Sigmoid colon (tissue), 7 donors: ENCODE measurements around the gene CACNA1A. TPM values are rescaled to one million over a fixed set of nuclear protein-coding genes. Genes with fewer than 3 reads are reported as not detected.

ENCODE experiments used
- DNase-seq: peaks from one replicate; pipeline ENCODE4 v3.0.0-alpha.2; 2019
- H3K27ac ChIP-seq, 4 donors: fragments of 200-600 bp; sonication (generic); one replicate each; pipeline ENCODE4 v1.5.1; 2016 to 2019; ENCODE audit warnings: mild to moderate bottlenecking in 1 of 4
- H3K27me3 ChIP-seq, 3 donors: fragments of 200-600 bp; sonication (generic); one replicate each; pipeline ENCODE4 v1.5.1; 2019; ENCODE audit warnings: mild to moderate bottlenecking in 1 of 3
- H3K36me3 ChIP-seq, 4 donors: fragments of 200-600 bp; sonication (generic); one replicate each; pipeline ENCODE4 v1.5.1; 2016 to 2019
- H3K4me1 ChIP-seq, 4 donors: fragments of 200-600 bp; sonication (generic); one replicate each; pipeline ENCODE4 v1.5.1; 2017 to 2019
- H3K4me3 ChIP-seq, 4 donors: fragments of 200-600 bp; sonication (generic); one replicate each; pipeline ENCODE4 v1.5.1; 2017 to 2019; ENCODE audit warnings: mild to moderate bottlenecking in 2 of 4, moderate library complexity in 1 of 4
- H3K9me3 ChIP-seq, 4 donors: fragments of 200-600 bp in 3 of 4; sonication (generic) in 3 of 4; one replicate each; pipeline versions ENCODE4 v1.5.1 to v1.6.1; 2013 to 2019
- EP300 ChIP-seq, 4 donors: sonication (generic); formaldehyde crosslinking; IDR thresholded peaks; one replicate each; pipeline ENCODE4 v1.6.1; 2017; ENCODE audit warnings: antibody characterized with exemption in 4 of 4
- POLR2A ChIP-seq, 2 donors: fragments of 450-650 bp; IDR thresholded peaks; one replicate each; pipeline ENCODE4 v1.6.1; 2016; ENCODE audit warnings: antibody characterized with exemption in 2 of 2, mild to moderate bottlenecking in 2 of 2, moderate library complexity in 2 of 2
- POLR2AphosphoS5 ChIP-seq, 4 donors: sonication (generic); formaldehyde crosslinking; IDR thresholded peaks; one replicate each; pipeline ENCODE4 v1.6.1; 2017; ENCODE audit warnings: antibody characterized with exemption in 4 of 4
- WGBS, 2 donors: extraction: QIAGEN DNeasy Blood & Tissue Kit; methylation state at CpG; one replicate each; pipeline ENCODE4 v1.1.7; 2013; 5-methylcytosine and 5-hydroxymethylcytosine counted together
- intact Hi-C: fragments of 100-400 bp; cut with DNase I; formaldehyde crosslinking; loops from one replicate; pipeline ENCODE4 v1.15.1; 2023
- polyA plus RNA-seq, 3 donors: library from polyadenylated mRNA; stranded (reverse); fragments of 200-250 nt; gene quantifications; one replicate each; pipeline ENCODE4 v1.2.3, GENCODE V29; 2013
- total RNA-seq, 4 donors: library from RNA; depleted of rRNA; stranded (reverse); fragments of >200 nt; gene quantifications; one replicate each; pipeline ENCODE4 v1.1.0, GENCODE V29; 2016
- TF ChIP-seq, protein P1 (sequence below), 4 experiments: fragments of 450-650 bp in 3 of 4; fragments of 200-600 bp in 1 of 4; IDR thresholded peaks; one replicate each; pipeline ENCODE4 v1.5.1; 2016 to 2019; ENCODE audit warnings: antibody characterized with exemption in 4 of 4, mild to moderate bottlenecking in 3 of 4, moderate library complexity in 2 of 4
- donor health status: healthy with polysubstance abuse.
- donor health status: Bipolar disorder and iron deficiency.
- donor health status: healthy.

The CACNA1A gene
- total and polyA plus RNA-seq, 7 donors = 0.14 to 3.6 (median 1.6) TPM; not detected in 1

DNA sequence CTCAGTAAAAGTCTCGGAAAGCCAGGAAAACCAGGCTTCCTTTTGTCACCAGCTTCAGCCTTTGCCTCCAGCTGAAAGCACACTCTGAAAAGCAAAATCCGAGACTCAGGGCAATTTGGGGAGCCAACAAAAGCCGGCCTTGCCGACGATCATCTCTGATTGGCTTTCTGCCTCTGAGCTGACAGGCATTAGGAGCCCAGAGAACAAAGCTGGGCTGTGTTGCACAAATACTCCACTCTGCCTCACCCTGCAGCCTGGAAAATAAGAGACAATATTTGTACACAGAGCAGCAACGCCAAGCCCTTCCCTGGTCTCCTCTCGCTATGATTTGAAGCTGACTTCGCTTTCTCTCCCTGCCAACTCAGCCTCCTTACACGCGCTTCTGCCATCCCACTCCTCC lies 46.9 kb downstream of the CACNA1A start:
- Histone ChIP-seq H3K4me3 (no peak overlapping the region), H3K9me3 (peaks cover 0 to 3% (median 0%) of the 10 kb centered on the region in 4 donors), H3K4me1 (no peaks in the 10 kb centered on the region), H3K27ac (no peak overlapping the region), H3K36me3 (no peaks in the 10 kb centered on the region), H3K27me3 (peaks cover 0 to 12% (median 0%) of the 10 kb centered on the region in 3 donors)
- intact Hi-C loops = no loop called here
- no peak for DNase-seq
- 44 to 48% methylated on average over 10 of the region's 10 CpGs for WGBS, 2 donors
- no peak for TF ChIP-seq POLR2A (IDR thresholded peaks at IDR 0.05)
- TF ChIP-seq, protein P1, sequence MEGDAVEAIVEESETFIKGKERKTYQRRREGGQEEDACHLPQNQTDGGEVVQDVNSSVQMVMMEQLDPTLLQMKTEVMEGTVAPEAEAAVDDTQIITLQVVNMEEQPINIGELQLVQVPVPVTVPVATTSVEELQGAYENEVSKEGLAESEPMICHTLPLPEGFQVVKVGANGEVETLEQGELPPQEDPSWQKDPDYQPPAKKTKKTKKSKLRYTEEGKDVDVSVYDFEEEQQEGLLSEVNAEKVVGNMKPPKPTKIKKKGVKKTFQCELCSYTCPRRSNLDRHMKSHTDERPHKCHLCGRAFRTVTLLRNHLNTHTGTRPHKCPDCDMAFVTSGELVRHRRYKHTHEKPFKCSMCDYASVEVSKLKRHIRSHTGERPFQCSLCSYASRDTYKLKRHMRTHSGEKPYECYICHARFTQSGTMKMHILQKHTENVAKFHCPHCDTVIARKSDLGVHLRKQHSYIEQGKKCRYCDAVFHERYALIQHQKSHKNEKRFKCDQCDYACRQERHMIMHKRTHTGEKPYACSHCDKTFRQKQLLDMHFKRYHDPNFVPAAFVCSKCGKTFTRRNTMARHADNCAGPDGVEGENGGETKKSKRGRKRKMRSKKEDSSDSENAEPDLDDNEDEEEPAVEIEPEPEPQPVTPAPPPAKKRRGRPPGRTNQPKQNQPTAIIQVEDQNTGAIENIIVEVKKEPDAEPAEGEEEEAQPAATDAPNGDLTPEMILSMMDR (IDR thresholded peaks at IDR 0.05) = no peak
- TF ChIP-seq POLR2AphosphoS5 (IDR thresholded peaks at IDR 0.05) = no peak
- TF ChIP-seq EP300 (IDR thresholded peaks at IDR 0.05) = no peak

DNA sequence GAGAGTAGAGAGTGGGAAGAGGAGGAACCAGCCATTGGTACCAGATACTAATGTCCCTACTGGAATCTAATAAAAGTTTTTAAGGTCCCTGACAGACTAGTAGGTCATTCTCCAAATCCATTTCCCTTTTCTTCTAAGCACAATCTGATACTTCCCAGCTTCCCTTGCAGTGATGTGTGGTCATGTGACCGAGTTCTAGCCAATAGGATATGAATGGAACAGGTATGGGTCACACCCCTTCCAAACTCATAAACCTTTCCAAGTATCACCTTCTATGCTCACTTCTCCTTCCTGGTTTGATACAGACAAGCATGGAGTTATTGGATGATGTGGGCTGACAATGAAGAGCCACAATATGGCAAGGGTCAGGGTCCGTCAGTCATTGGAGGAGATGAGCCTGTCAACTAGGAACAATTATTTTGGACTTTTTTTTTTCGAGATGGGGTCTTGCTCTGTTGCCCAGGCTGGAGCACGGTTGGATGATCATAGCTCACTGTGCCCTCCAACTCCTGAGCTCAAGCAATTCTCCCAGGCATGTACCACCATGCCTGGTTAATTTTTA lies 54.8 kb downstream of the CACNA1A start:
- no peaks in the 10 kb centered on the region for H3K27me3 ChIP-seq
- no peaks in the 10 kb centered on the region for H3K36me3 ChIP-seq
- TF ChIP-seq EP300 (IDR thresholded peaks at IDR 0.05) (no peak), POLR2A (IDR thresholded peaks at IDR 0.05) (no peak)
- TF ChIP-seq, protein P1 (IDR thresholded peaks at IDR 0.05) = no peak
- no peaks in the 10 kb centered on the region for H3K4me1 ChIP-seq
- intact Hi-C loops = no loop called here
- no peak overlapping the region for H3K4me3 ChIP-seq
- no peak for DNase-seq
- WGBS, 2 donors = 71 to 85% methylated on average over 4 of the region's 4 CpGs
- peaks cover 3 to 23% (median 17%) of the 10 kb centered on the region in 4 donors for H3K9me3 ChIP-seq
- no peak overlapping the region for H3K27ac ChIP-seq

DNA sequence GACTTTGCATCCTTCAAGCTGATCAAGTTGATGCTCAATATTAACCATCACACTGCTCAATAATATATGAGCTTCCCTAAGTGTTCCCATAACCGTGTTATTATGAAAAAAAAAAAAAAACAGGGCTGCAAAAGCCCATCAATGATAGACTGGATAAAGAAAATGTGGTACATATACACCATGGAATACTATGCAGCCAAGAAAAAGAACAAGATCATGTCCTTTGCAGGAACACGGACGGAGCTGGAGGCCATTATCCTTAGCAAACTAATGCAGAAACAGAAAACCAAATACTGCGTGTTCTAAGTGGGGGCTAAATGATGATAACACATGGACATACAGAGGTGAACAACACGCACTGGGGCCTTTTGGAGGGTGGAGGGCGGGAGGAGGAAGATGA lies 58.3 kb downstream of the CACNA1A start:
- Histone ChIP-seq H3K36me3 (no peaks in the 10 kb centered on the region), H3K27ac (no peak overlapping the region), H3K4me3 (no peak overlapping the region), H3K27me3 (no peaks in the 10 kb centered on the region), H3K9me3 (peaks cover 3 to 21% (median 17%) of the 10 kb centered on the region in 4 donors), H3K4me1 (no peaks in the 10 kb centered on the region)
- TF ChIP-seq POLR2AphosphoS5 (IDR thresholded peaks at IDR 0.05) = no peak
- TF ChIP-seq EP300 (IDR thresholded peaks at IDR 0.05) = no peak
- TF ChIP-seq, protein P1 (IDR thresholded peaks at IDR 0.05) = no peak
- TF ChIP-seq POLR2A (IDR thresholded peaks at IDR 0.05) = no peak
- intact Hi-C loops = no loop called here
- DNase-seq = no peak
- 89 to 92% methylated on average over 6 of the region's 6 CpGs for WGBS, 2 donors

DNA sequence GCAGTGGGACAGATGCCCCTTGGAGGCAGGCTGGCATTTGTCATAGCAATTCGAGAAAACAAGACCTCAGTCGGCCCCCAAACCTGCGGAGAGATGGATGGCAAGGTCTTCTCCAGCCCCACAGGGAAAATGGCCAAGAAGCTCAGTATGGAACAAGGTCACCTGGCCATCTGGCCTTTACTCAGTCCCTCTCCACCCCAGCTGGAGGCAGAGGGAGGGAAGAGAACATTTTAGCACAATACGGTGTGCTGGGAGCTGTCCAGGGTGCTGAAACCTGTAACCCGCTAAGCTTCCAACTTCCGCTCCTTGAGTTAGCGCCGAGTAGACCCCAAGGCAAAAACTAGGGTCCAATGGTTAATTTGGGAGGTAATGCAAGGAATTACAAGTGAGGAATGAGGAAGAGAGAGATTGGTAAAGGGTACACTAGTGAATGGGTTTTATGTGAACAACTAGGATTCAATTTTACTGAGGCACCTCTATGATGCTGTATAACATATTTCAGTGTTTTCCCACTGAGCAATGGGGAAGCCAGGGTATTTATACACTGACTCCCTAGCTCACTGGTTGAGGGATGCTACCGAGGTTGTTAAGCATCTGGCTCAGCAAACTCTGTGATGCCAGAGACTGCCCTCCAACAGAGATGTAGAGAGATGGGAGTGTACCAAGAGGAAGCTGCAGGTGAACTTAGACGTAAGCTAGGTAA lies 64.3 kb downstream of the CACNA1A start:
- Histone ChIP-seq H3K9me3 (peaks cover 0 to 2% (median 0%) of the 10 kb centered on the region in 4 donors), H3K27me3 (no peaks in the 10 kb centered on the region), H3K4me3 (no peak overlapping the region), H3K36me3 (no peaks in the 10 kb centered on the region), H3K27ac (no peak overlapping the region), H3K4me1 (no peaks in the 10 kb centered on the region)
- 42 to 44% methylated on average over 10 of the region's 10 CpGs for WGBS, 2 donors
- TF ChIP-seq POLR2AphosphoS5 (IDR thresholded peaks at IDR 0.05) (no peak), EP300 (IDR thresholded peaks at IDR 0.05) (no peak), POLR2A (IDR thresholded peaks at IDR 0.05) (no peak)
- TF ChIP-seq, protein P1 (IDR thresholded peaks at IDR 0.05) = no peak
- DNase-seq = no peak
- intact Hi-C loops = no loop called here
